ENCODE measurements around the gene CMTM6.
"Not testable (repeated sequence)": the region's sequence is repeated elsewhere in the genome, so short reads cannot be mapped to it uniquely, and the experiment has no call there.

The CMTM6 gene

GRCh38 chr3:32531010-32531647, 28.5 kb upstream of the CMTM6 start:
- H3K36me3 ChIP-seq (ENCODE audit: control insufficient read depth, insufficient read depth, low read length) = no peaks in the 10 kb centered on the region

DNA sequence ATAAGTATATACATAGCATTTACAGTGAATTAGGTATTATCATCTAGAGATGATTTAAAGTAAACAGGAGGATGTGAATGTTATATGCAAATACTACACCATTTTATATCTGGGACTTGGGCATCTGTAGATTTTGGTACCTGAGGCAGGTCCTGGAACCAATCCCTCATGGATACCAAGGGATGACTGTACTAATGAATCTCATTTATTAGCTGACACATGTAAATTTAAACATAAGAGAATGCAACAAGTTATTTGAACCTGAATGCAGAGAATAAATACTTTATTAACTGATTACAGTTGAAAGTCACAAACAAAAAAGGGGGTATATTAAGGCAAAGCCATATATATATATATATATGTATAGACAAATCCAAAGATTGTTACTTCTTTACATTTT, 23.1 kb upstream of the CMTM6 start:
- Histone ChIP-seq H3K9ac (no peak overlapping the region), H2AFZ (no peak overlapping the region), H3K9me3 (ENCODE audit: control insufficient read depth, low read length) (no peaks in the 10 kb centered on the region), H3K27me3 (ENCODE audit: control insufficient read depth, insufficient read depth, low read length) (no peaks in the 10 kb centered on the region), H3K79me2 (no peaks in the 10 kb centered on the region), H3K4me3 (ENCODE audit: low read depth, low read length) (no peak overlapping the region), H3K4me1 (no peaks in the 10 kb centered on the region), H3K27ac (no peak overlapping the region), H3K4me2 (ENCODE audit: low read length) (no peak overlapping the region), H3K36me3 (ENCODE audit: control insufficient read depth, insufficient read depth, low read length) (no peaks in the 10 kb centered on the region)
- TF ChIP-seq CTCF (IDR thresholded peaks at IDR 0.05) = no peak

More at GRCh38 chr3:32531010-32531647, 28.5 kb upstream of the CMTM6 start:
- TF ChIP-seq CTCF (IDR thresholded peaks at IDR 0.05) = no peak
- Histone ChIP-seq H3K4me3 (ENCODE audit: low read depth, low read length) (no peak overlapping the region), H3K4me1 (no peaks in the 10 kb centered on the region), H3K27me3 (ENCODE audit: control insufficient read depth, insufficient read depth, low read length) (no peaks in the 10 kb centered on the region), H3K4me2 (ENCODE audit: low read length) (no peak overlapping the region), H3K9me3 (ENCODE audit: control insufficient read depth, low read length) (no peaks in the 10 kb centered on the region), H3K9ac (no peak overlapping the region), H3K79me2 (no peaks in the 10 kb centered on the region), H3K27ac (no peak overlapping the region), H2AFZ (no peak overlapping the region)

DNA sequence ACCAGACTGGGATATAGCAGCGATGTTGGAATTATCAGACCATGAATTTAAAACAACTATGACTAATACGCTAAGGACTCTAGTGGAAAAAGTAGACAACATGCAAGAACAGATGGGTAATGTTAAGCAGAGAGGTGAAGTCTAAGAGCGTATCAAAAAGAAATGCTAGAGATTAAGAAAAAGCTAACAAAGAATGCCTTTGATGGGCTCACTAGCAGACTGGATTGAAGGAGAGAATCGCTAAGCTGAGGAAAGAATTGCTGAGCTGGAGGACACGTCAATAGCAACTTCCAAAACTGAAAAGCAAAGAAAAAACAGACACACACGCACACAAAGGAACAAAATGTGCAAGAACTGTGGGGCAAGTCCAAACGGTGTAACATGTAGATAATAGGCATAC, 20.0 kb upstream of the CMTM6 start:
- Histone ChIP-seq H3K27ac (no peak overlapping the region), H3K4me3 (ENCODE audit: low read depth, low read length) (no peak overlapping the region), H3K4me1 (no peaks in the 10 kb centered on the region), H3K27me3 (ENCODE audit: control insufficient read depth, insufficient read depth, low read length) (no peaks in the 10 kb centered on the region), H2AFZ (no peak overlapping the region), H3K4me2 (ENCODE audit: low read length) (no peak overlapping the region), H3K9me3 (ENCODE audit: control insufficient read depth, low read length) (no peaks in the 10 kb centered on the region), H3K36me3 (ENCODE audit: control insufficient read depth, insufficient read depth, low read length) (no peaks in the 10 kb centered on the region), H3K9ac (no peak overlapping the region), H3K79me2 (no peaks in the 10 kb centered on the region)
- no peak for TF ChIP-seq CTCF (IDR thresholded peaks at IDR 0.05)

DNA sequence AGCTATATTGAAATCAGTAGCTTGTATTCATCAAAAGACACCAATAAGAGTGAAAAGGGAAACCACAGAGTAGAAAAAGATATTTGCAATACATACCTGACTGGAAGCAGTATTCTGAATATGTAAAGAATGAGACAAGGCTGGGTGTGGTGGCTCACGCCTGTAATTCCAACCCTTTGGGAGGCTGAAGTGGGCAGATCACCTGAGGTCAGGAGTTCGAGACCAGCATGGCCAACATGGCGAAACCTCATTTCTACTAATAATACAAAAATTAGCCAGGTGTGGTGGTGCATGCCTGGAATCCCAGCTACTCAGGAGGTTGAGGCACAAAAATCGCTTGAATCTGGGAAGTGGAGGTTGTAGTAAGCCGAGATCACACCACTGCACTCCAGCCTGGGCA, 16.3 kb upstream of the CMTM6 start:
- H3K79me2 ChIP-seq; H2AFZ ChIP-seq; H3K4me1 ChIP-seq; H3K27ac ChIP-seq; H3K36me3 ChIP-seq (ENCODE audit: control insufficient read depth, insufficient read depth, low read length); H3K4me2 ChIP-seq (ENCODE audit: low read length); H3K9me3 ChIP-seq (ENCODE audit: control insufficient read depth, low read length); H3K4me3 ChIP-seq (ENCODE audit: low read depth, low read length); H3K9ac ChIP-seq; H3K27me3 ChIP-seq (ENCODE audit: control insufficient read depth, insufficient read depth, low read length): not testable (repeated sequence)

- H3K4me1 ChIP-seq; H3K79me2 ChIP-seq; H3K4me3 ChIP-seq (ENCODE audit: low read depth, low read length); H3K27ac ChIP-seq; H3K9ac ChIP-seq; H3K9me3 ChIP-seq (ENCODE audit: control insufficient read depth, low read length); H2AFZ ChIP-seq; H3K4me2 ChIP-seq (ENCODE audit: low read length); H3K36me3 ChIP-seq (ENCODE audit: control insufficient read depth, insufficient read depth, low read length); H3K27me3 ChIP-seq (ENCODE audit: control insufficient read depth, insufficient read depth, low read length): not testable (repeated sequence)
These were observed 14.1 kb upstream of the CMTM6 start for GRCh38 chr3:32516751-32517150.

GRCh38 chr3:32511005-32511404, 8.4 kb upstream of the CMTM6 start:
- Histone ChIP-seq H3K4me1 (no peaks in the 10 kb centered on the region), H3K9me3 (ENCODE audit: control insufficient read depth, low read length) (no peaks in the 10 kb centered on the region), H3K27me3 (ENCODE audit: control insufficient read depth, insufficient read depth, low read length) (no peaks in the 10 kb centered on the region), H2AFZ (no peak overlapping the region), H3K27ac (no peak overlapping the region), H3K79me2 (no peaks in the 10 kb centered on the region), H3K9ac (no peak overlapping the region), H3K4me3 (ENCODE audit: low read depth, low read length) (no peak overlapping the region), H3K36me3 (ENCODE audit: control insufficient read depth, insufficient read depth, low read length) (no peaks in the 10 kb centered on the region), H3K4me2 (ENCODE audit: low read length) (no peak overlapping the region)
- TF ChIP-seq CTCF (IDR thresholded peaks at IDR 0.05) = no peak
